Stimulated activated CD8-positive, alpha-beta memory T cell treated with anti-CD3 and anti-CD28 coated beads, Interleukin-4, amount 100 ng/mL, for 1 hour (primary cell): ENCODE data around the gene EEPD1.
"Not testable (repeated sequence)": the region's sequence is repeated elsewhere in the genome, so short reads cannot be mapped to it uniquely, and the experiment has no call there.

ENCODE experiments used
- DNase-seq, 2 donors: peaks; one replicate each; pipeline ENCODE4 v3.0.0-alpha.2; 2020; ENCODE audit warnings: low read depth in 2 of 2, low spot score in 1 of 2

EEPD1 gene

DNA sequence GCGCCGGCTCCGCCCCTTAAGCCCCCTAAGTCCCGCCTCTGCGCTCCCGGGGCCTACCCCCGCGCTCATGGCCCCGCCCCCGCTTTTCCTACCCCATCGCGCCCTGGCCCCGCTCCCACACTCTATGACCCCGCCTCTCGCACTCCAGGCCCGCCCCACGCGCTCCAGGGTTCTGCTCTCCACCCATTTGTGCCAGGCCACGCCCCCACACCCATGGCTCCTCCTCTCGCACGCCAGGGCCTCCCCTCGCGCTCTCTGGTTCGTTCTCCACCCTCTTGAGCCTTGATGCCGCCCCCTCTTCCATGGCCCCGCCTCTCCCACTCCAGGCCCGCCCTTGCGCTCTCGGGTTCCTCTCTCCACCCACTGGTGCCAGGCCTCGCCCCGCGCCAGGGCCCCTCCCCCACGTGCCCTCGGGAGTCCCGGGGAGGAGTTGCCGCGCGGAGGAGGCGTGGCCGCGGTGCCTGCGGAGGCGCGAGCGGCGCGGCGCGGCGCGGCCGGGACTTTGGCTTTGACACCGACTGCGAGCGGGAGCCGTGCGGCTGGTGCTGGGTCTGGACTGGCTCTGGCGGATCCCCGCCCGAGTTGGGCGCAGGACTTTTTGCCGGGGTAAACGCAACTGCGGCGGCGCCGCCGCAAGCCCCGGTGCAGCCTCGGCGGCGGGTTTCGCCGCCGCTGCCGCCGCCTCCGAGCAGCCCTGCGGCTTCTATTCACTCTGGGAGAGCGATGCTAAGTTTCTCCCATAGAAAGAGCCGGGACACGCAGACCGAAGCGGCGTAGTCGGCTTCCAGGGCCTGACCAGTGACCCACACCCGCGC lies at the start of gene EEPD1:
EEPD1 (plus strand) TSS at position 499 of the 815 bp plus-strand sequence. CDS start 1,071 bp downstream, outside the sequence.
- peak; percentile 99 for DNase-seq

DNA sequence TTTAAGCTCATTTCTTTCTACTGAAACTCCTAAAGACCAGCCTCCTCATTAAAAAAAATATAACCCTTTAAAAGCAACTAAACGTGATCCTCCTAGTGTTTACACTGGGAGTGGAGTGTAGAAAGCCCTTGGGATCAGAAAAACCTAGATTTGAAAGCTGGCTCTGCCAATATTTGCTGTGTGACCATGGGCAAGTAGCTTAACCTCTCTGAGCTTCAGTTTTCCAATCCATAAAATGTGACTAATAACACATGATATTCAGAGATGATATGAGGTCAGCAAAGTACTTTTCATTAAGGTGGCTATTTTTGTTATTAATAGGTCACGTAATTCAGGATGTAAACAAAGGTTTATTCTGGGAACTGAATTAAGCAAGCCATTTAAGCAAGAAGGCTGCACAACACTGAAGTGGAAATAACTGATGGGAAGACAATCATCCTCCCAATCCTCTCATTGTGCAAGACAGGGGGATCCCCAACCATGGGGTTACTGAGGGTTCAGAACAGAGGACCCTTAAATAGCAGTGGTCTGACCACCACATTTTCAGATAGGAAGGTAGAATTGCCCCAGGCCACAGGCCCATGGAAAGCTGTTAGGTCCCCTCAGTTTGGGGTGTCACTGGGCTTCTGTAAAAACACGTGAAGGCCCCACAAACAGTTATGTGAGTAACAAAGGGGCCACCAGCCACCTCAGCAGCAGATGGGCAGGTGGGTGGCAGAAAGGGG lies 49.1 kb upstream of the EEPD1 start:
- DNase-seq, result no peak

DNA sequence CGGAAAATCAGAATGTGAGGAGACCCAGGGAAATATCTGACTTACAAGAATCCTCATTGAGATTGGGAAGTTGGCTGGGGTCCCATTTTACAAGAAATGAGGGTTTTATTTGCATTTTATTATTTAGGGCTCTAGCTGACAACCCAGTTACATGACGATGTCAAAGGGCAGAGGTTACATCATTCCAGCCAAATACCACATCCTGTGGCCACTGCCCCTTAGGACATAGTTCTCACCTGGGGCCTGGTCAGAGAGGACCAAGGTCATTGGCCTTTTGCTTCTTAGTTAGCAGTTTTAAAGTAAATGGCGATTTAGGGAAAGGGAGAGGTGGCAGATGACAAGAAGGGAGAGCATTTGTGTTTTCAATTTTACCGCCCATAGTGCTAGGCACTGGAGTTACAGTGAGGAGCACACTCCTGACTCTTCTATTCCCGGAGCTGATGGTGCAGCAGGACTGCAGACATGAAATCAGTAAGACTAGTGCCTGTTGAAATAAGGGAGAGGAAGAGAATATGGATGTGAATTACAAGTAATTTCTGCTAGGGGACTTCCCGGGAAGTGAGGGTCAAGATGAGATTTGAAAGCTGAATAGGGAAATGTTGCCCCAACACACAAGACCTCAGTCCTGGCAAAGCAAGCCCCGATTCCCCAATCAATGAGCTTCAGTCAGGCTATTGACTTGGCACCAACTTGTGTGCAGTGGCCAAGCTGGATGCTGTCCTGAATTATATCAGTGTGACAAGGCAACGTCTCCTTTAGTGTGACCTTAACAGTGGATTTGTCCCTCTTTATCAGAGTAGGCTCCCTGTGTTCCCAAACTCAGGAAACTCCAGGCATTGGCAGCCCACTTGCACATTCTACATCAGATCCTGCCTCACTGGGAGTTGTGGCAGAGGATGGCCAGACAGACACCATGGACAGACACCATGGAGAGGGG lies 45.8 kb upstream of the EEPD1 start:
- not testable (repeated sequence) for DNase-seq

DNA sequence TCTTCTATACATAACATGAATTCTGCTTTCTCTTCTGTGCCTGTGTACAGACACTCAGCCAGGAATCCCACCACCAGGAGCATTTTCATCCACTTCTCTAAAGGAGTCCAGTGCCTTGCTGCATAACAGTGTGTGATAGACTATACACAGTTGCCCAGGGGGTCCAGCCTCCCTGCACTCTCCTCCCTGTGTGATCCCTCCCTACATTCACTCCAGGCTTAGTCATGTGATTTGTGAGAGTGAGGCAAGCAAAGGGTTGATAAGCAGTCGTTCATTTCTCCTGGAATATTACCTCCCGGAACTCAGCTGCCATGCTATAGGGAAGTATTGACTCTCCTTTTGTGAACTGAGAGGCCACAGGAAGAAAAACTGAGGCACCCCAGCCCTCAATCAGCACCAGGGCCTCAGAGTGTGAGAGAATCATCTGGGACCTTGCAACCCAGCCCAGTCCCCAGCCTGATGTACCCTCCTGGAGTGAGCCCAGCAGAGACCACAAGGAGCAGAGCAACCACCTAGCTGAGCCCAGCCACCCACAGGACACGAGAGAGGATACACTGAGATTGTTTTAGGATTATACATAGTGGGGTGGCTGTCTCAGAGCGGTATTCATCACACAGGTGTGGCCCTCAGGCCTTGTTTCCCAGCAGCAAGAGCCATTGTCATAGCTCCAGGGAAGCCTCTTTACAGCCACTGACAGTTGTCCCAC lies 45.0 kb upstream of the EEPD1 start:
- no peak for DNase-seq

DNA sequence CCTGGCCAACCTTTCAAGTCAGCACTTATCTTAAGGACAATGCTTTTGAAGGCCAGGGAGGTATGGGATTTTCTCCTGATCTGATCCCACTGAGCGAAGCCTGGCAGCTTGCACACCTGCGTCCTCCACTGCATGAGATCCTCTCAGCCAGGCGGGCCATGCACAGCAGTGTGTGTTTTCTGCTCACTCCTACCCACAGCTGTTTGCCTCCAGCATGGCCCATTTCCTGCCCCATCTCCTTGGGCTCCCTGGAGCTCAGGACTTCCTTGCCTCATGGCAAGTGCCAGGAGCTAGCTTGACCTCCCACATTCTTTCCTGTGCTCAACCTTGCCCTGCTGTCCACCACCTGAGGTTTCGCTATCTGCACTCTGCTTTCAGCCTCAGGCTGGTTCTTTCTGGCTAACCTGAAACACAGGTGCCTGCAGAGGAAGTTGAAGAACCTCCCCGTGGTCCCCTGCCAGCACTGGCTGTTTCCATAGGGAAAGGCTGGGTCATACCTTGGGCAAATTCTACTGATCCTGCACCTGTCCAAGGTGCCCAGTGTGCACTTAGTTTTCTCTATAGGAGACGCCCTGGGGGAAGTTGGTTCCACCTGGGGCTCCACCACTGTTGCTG lies 43.9 kb upstream of the EEPD1 start:
- DNase-seq, result no peak

DNA sequence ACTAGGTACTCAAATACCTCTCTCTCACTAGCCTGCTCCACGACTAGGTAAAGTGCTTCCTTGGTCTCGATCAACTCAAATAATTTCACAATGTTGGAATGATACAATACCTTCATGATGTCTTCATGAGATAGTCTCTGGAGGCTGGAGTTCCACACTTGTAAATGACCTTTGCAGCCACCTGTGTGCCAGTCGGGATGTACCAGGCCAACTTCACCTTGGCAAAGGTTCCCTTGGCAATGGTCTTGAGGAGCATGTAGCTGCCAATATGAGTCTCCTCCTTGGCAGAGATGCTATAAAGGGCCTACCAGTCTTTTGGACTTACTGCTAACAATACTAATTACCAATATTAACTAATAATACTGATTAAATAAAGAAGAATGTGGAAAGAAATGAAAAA lies 42.5 kb upstream of the EEPD1 start:
- no peak for DNase-seq

DNA sequence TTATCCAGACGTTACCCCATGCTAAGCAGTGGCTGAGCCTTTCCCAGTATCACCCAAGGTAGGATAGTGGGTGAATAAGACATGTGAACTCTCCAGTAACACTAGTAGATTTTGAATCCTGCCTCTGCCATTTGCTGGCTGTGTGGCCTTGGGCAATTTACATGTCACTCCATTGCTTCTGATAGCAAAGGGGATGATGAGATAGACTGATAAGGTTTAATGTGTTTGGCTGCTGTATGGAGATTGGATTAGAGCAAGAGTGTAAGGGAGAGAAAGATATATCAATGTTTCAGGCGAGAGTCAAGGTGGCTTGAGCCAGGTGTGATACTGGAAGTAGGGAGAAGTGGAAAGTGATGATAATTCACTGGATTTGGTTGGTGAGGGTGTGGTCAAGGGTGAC lies 40.1 kb upstream of the EEPD1 start:
- no peak for DNase-seq

DNA sequence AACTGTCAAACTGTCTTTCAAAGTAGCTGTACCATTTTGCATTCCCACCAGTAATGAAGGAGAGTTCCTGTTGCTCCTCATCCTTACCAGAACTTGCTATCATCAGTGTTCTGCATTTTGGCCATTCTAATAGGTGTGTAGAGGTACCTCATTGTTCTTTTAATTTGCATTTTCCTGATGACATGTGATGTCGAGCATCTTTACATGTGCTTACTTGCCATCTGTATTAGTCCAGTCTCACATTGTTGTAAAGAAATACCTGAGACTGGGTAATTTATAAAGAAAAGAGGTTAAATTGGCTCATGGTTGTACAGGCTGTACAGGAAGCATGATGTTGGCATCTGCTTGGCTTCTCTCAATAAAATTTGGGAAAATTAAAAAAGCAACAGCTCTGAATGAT lies 38.7 kb upstream of the EEPD1 start:
- DNase-seq, result no peak

DNA sequence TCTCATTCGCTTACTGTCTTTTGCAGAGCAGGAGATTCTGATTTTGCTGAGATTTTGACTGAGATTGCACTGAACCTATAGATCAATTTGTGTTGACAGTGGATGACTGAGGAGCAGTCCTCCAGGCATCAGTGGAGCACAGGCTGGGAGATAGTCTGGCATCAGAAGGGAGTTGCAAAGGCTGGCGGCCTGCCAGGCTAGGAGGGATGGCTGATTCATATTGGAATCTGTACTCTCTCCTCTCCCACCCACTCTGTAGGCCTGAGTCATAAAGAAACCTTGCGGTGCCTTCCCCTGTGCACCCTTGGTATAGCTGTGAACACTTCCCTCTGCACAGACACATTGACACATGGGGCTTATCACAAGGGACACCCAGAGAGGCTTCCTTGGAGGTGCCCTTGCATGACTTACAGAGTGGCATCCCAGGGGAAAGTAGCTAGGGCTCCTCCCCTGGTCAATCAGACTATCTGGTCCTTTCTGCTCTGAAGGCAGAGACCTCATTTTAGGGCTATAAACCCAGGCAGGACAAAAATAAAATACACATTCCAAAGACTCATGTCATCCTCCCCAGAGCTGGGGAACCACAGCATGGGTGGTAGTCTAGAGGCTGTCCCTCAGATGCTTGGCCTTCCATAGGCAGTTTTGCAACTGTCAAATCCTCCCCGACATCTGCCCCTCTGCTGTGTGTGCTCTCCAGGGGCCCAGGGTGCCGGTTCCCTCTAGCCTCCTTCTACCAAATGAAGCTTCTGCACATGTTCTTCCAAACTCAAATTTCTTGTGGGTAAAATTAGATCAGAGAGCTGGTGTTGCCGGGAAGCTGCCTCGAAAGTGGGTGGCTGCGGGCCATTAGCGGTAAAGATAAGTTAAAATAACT lies 37.4 kb upstream of the EEPD1 start:
- peak in 1 of 2 donors; percentile 4 for DNase-seq

DNA sequence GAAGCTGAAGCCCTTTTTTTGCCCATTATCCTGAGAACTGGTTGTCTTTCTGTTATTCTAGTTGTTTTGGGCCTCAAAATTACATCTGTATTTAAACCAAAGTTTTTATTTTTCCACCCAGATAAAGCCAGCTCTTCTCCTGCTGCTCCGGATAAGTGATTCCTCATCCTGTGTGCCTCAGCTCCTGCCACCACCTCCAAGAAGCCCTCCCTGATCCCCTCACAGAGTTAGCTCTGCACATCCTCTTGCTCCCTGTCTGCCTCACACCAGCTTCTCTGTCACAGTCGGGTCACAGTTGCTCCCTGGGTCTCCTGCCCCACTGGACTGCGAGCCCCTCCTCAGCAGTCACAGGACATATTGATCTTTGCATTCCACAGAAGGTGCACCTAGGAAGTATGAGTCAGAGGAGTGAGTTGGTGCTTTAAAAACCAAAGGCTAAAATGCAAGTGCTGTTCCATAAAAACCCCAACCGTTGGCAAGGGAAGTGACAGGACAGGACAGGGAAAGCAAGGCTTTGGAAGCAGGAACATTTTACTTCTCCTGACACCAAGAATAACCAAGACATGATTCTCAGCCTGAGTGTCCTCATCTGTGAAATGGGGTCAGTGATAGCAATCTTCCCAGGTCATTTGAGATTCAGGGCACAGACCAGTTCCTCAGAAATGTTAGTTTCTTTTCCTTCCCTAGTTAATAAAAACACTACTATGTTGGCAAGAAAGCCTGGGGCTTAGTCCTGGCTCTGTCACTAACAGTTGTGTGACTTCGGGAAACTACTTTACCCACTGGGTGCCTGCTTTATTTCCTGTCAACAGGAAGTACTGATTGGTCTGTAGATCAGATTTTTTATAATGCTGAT lies 36.5 kb upstream of the EEPD1 start:
- no peak for DNase-seq

DNA sequence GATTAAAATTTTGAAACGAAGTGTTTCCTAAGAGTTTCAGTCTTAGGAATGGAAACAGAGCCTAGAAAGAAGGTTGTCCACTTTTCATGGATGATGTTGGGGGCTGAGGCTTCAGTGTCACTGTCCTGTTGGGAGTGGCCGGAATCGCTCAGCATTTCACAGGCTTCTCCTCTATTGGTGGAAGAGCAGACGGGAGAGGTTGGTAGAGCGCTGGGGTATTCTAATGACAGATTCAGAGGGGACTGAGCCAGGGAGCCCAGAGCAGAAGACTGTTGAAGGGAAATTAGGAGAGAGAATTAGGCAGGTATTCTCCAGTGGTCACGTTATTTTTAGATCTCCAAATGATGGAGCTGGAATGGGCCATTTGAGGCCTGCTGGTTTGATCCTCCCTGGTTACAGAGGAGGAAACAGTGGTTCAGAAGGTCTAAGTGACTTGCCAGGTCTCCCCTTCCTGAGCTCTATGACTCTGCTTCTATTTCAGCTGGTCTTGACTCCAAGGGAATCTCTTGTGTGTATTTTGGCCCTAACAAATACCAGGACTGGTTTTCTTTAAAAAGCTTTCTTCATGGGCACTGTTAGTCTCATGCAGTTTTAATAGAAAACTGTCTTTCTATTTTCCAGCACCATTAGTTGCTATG lies 35.7 kb upstream of the EEPD1 start:
- DNase-seq, result no peak

DNA sequence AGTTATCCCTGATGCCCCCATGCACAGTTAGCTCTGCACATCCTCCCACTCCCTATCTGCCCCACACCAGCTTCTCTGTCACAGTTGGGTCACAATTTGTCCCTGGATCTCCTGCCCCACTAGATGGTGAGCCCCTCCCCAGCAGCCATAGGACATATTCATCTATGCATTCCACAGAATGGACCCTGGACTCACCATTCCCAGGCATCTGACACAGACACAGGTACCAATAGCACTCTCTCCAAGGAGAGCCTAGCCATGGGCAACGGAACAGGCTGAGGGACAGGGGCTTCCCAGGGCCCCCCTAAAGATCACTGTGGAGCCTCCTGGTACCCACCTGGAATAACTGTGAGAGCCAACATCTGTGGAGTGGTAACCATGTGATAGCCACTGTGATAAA lies 34.7 kb upstream of the EEPD1 start:
- DNase-seq, result no peak

DNA sequence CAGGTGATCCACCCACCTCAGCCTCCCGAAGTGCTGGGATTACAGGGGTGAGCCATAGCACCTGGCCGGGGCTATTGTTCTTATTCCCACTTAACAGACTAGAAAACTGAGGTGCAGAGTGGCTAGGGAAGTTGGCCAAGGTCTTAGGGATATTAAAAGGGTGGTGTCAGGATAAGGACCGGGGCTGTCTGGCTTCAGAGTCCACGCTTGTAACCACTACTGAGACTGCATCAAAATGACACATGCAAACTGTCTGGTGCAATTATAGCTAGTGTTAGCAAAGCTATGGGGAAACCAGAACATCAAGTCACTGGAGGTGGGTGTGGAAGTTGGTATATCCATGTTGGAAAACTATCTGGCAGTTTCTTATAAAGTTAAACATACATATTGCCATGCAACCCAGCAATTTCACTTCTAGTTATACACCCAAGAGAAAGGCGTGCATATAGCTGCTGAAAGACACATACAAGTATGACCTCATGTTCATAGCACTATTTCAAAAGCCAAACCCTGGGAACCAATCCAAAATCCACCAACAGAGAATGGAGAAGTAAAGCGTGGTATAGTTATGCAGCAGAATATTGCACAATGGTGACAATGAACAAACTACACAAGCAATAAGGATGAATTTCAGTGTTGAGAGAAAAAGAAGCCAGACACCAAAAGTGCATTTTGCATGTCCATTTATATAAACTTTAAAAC lies 33.9 kb upstream of the EEPD1 start:
- no peak for DNase-seq

DNA sequence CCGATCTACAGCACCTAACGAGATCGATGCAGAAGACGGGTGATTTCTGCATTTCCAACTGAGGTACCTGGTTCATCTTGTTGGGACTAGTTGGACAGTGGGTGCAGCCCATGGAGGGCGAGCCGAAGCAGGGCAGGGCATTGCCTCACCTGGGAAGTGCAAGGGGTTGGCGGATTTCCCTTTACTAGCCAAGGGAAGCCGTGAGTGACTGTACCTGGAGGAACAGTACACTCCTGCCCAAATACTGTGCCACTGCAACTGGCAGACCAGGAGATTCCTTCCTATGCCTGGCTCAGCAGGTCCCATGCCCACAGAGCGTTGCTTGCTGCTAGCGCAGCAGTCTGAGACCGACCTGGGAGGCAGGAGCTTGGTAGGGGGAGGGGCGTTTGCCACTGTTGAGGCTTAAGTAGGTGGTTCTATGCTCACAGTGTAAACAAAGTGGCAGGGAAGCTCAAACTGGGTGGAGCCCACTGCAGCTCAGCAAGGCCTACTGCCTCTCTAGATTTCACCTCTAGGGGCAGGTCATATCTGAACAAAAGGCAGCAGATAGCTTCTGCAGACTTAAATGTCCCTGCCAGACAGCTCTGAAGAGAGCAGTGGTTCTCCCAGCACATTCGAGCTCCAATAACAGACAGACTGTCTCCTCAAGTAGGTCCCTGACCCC lies 32.9 kb upstream of the EEPD1 start:
- DNase-seq, result not testable (repeated sequence)

DNA sequence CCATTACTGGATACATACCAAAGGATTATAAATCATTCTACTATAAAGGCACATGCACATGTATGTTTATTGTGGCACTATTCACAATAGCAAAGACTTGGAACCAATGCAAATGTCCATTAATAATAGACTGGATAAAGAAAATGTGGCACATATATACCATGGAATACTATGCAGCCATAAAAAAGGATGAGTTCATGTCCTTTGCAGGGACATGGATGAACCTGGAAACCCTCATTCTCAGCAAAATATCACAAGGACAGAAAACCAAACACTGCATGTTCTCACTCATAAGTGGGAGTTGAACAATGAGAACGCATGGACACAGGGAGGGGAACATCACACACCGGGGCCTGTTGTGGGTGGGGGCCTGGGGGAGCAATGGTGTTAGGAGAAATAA lies 27.4 kb upstream of the EEPD1 start:
- DNase-seq, result not testable (repeated sequence)

DNA sequence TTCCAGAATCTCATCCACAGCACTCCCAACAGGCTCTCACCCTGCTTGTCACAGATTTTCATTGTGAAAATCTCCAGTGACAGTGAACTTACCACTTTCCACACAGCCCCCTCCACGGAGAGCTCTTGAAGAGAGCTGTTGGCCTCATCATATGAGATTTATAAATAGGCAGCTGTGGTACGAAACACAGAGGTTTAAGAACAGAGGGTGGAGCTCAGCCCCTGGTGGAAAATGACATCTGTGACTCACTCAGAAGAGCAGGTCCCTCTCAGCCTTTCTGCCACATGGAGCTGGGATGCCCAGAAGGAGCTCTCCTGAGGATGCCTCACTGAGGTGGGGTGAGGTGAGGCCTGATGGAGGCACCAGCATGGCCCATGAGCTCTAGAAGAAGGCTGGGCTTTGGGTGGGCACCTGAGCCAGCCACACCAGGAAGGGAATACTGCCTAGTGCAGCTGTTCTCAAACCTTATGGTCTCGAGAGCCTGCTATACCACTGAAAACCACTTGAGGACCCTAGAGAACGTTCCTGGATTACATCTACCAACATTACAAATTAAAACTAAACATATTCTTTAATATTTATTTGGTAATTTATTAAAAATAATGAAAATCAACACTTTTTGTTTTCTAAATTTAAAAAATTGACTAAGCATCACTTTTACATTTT lies 25.8 kb upstream of the EEPD1 start:
- DNase-seq, result no peak
